Activated CD8-positive, alpha-beta T cell treated with anti-CD3 and anti-CD28 coated beads for 36 hours (primary cell): ENCODE measurements around the gene CRACR2A. TPM values are rescaled to one million over a fixed set of nuclear protein-coding genes. Genes with fewer than 3 reads are reported as not detected.

Experiments
- ATAC-seq: fragments of 200-7000 bp; cut with Tn5 transposase; one replicate; pipeline ENCODE4 v1.10.0; 2021; ENCODE audit warnings: mild to moderate bottlenecking, moderate library complexity
- CTCF ChIA-PET: fragments of 350-600 bp; sonication (Branson Sonifier 250); formaldehyde crosslinking; loops from one replicate; lab custom pipeline; 2021; ENCODE audit warnings: antibody characterized with exemption; lab: Charles Lee
- POLR2A ChIA-PET: fragments of 350-600 bp; sonication (Branson Sonifier 250); formaldehyde crosslinking; loops from one replicate; lab custom pipeline; 2021; ENCODE audit warnings: antibody characterized with exemption; lab: Charles Lee
- DNase-seq: peaks from one replicate; pipeline ENCODE4 v3.0.0-alpha.2; 2020
- H3K27ac Mint-ChIP-seq: one replicate; pipeline ENCODE4 v1.8.0; 2021; ENCODE audit warnings: mild to moderate bottlenecking, mixed read lengths
- H3K27me3 Mint-ChIP-seq: one replicate; pipeline ENCODE4 v1.8.0; 2021; ENCODE audit warnings: mixed read lengths
- H3K36me3 Mint-ChIP-seq: one replicate; pipeline ENCODE4 v1.8.0; 2021; ENCODE audit warnings: low read depth, mixed read lengths
- H3K4me1 Mint-ChIP-seq: one replicate; pipeline ENCODE4 v1.8.0; 2021; ENCODE audit warnings: low read depth, mixed read lengths
- H3K4me3 Mint-ChIP-seq: one replicate; pipeline ENCODE4 v1.8.0; 2021; ENCODE audit warnings: mild to moderate bottlenecking, moderate library complexity, mixed read lengths
- H3K9me3 Mint-ChIP-seq: one replicate; pipeline ENCODE4 v1.8.0; 2021; ENCODE audit warnings: mixed read lengths
- CTCF ChIP-seq: fragments of 200-600 bp; IDR thresholded peaks from one replicate; pipeline ENCODE4 v1.8.0; 2022; ENCODE audit warnings: antibody characterized with exemption, mild to moderate bottlenecking
- intact Hi-C: fragments of 100-400 bp; cut with micrococcal nuclease; formaldehyde crosslinking; loops from one replicate; pipeline ENCODE4 v1.10.0; 2022
- total RNA-seq, 2 experiments: library from RNA; stranded (reverse); gene quantifications; one replicate each; pipeline ENCODE4 v1.2.3, GENCODE V29; 2021

CRACR2A gene, protein sequence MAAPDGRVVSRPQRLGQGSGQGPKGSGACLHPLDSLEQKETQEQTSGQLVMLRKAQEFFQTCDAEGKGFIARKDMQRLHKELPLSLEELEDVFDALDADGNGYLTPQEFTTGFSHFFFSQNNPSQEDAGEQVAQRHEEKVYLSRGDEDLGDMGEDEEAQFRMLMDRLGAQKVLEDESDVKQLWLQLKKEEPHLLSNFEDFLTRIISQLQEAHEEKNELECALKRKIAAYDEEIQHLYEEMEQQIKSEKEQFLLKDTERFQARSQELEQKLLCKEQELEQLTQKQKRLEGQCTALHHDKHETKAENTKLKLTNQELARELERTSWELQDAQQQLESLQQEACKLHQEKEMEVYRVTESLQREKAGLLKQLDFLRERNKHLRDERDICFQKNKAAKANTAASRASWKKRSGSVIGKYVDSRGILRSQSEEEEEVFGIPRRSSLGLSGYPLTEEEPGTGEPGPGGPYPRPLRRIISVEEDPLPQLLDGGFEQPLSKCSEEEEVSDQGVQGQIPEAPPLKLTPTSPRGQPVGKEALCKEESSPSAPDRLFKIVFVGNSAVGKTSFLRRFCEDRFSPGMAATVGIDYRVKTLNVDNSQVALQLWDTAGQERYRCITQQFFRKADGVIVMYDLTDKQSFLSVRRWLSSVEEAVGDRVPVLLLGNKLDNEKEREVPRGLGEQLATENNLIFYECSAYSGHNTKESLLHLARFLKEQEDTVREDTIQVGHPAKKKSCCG
- 10 to 100 TPM; 21.2 to 24.7 TPM for total RNA-seq

- TF ChIP-seq CTCF, result peak; percentile 79
- intact Hi-C loops, result no loop called here
- peak within 1 kb of the TSS; percentile 80 for H3K4me3 Mint-ChIP-seq
- peak; percentile 86 for ATAC-seq
- peak; percentile 90 for DNase-seq
- POLR2A ChIA-PET, result interaction anchor here (0.8 to 2.2 kb wide), 8 partner anchors 10 to 118 kb away, joined by 3 to 25 read pairs (median 4); no protein-coding TSS in a partner anchor
- H3K9me3 Mint-ChIP-seq, result no peaks in the 10 kb centered on the region
- peaks cover 24% of the 10 kb centered on the region for H3K36me3 Mint-ChIP-seq
- peak within 1 kb of the TSS; percentile 90 for H3K27ac Mint-ChIP-seq
- H3K27me3 Mint-ChIP-seq, result no peaks in the 10 kb centered on the region
- CTCF ChIA-PET, result interaction anchor here (0.7 to 2.9 kb wide), 7 partner anchors 9 to 789 kb away, joined by 3 to 13 read pairs (median 3); no protein-coding TSS in a partner anchor
- peaks cover 46% of the 10 kb centered on the region for H3K4me1 Mint-ChIP-seq
Measured at GRCh38 chr12:3752741-3753486, at the start of gene CRACR2A. CRACR2A (minus strand) TSS chr12:3753109; CDS start chr12:3696999, 56,110 bp downstream.

GRCh38 chr12:3797531-3798048, 44.7 kb upstream of the CRACR2A start:
- H3K9me3 Mint-ChIP-seq, result no peaks in the 10 kb centered on the region
- ChIA-PET CTCF (interaction anchor here (1.0 kb wide), 1 partner anchor 20 kb away, joined by 3 read pairs; no protein-coding TSS in a partner anchor), POLR2A (no interaction called here)
- DNase-seq (no peak), ATAC-seq (no peak)
- no peak overlapping the region for H3K27ac Mint-ChIP-seq
- intact Hi-C loops, result no loop called here
- peaks cover 4% of the 10 kb centered on the region for H3K4me1 Mint-ChIP-seq
- no peak for TF ChIP-seq CTCF
- H3K36me3 Mint-ChIP-seq, result no peaks in the 10 kb centered on the region
- H3K4me3 Mint-ChIP-seq, result no peak overlapping the region
- H3K27me3 Mint-ChIP-seq, result no peaks in the 10 kb centered on the region

- Mint-ChIP-seq H3K27ac (no peak overlapping the region), H3K4me3 (no peak overlapping the region), H3K9me3 (no peaks in the 10 kb centered on the region), H3K36me3 (no peaks in the 10 kb centered on the region), H3K4me1 (peaks cover 4% of the 10 kb centered on the region), H3K27me3 (no peaks in the 10 kb centered on the region)
- TF ChIP-seq CTCF, result no peak
- ChIA-PET CTCF (interaction anchor here (0.7 to 3.0 kb wide), 5 partner anchors 8 to 962 kb away, joined by 3 to 18 read pairs (median 4); no protein-coding TSS in a partner anchor), POLR2A (no interaction called here)
- intact Hi-C loops, result no loop called here
- ATAC-seq (no peak), DNase-seq (no peak)
Measured at GRCh38 chr12:3795492-3796133, 42.7 kb upstream of the CRACR2A start.

GRCh38 chr12:3795066-3795465, 42.2 kb upstream of the CRACR2A start:
- H3K9me3 Mint-ChIP-seq, result no peaks in the 10 kb centered on the region
- CTCF ChIA-PET, result interaction anchor here (1.2 to 3.0 kb wide), 4 partner anchors 9 to 495 kb away, joined by 4 to 18 read pairs (median 6); no protein-coding TSS in a partner anchor
- DNase-seq (no peak), ATAC-seq (no peak)
- POLR2A ChIA-PET, result no interaction called here
- H3K27me3 Mint-ChIP-seq, result no peaks in the 10 kb centered on the region
- intact Hi-C loops, result no loop called here
- H3K27ac Mint-ChIP-seq, result no peak overlapping the region
- H3K36me3 Mint-ChIP-seq, result no peaks in the 10 kb centered on the region
- TF ChIP-seq CTCF, result no peak
- H3K4me1 Mint-ChIP-seq, result peaks cover 4% of the 10 kb centered on the region
- no peak overlapping the region for H3K4me3 Mint-ChIP-seq
